Progenitor cell of endocrine pancreas (in vitro differentiated cells): Measurements from ENCODE around the gene NDST4. TPM values are rescaled to one million over a fixed set of nuclear protein-coding genes. Genes with fewer than 3 reads are reported as not detected.

Source experiments
- DNase-seq: peaks from one replicate; pipeline ENCODE4 v3.0.0; 2021; ENCODE audit warnings: low spot score; ENCODE audit not compliant: unreplicated experiment
- H3K27ac Mint-ChIP-seq: 2 replicates; pipeline ENCODE4 v1.8.0; 2021; ENCODE audit warnings: mild to moderate bottlenecking, moderate library complexity, mixed read lengths
- H3K27me3 Mint-ChIP-seq: 2 replicates; pipeline ENCODE4 v1.8.0; 2021; ENCODE audit warnings: mixed read lengths
- H3K36me3 Mint-ChIP-seq: 2 replicates; pipeline ENCODE4 v1.8.0; 2022; ENCODE audit warnings: mixed read lengths; ENCODE audit not compliant: insufficient read depth
- H3K4me1 Mint-ChIP-seq: 2 replicates; pipeline ENCODE4 v1.8.0; 2021; ENCODE audit warnings: low read depth, mixed read lengths
- H3K4me3 Mint-ChIP-seq: 2 replicates; pipeline ENCODE4 v1.8.0; 2021; ENCODE audit warnings: low read depth, mild to moderate bottlenecking, moderate library complexity, mixed read lengths
- H3K9me3 Mint-ChIP-seq: 2 replicates; pipeline ENCODE4 v1.8.0; 2021; ENCODE audit warnings: low read depth, mixed read lengths
- CTCF ChIP-seq: fragments of 200-600 bp; sonication (generic); IDR thresholded peaks from one replicate; pipeline ENCODE4 v1.5.0; 2021; ENCODE audit warnings: antibody characterized with exemption, mild to moderate bottlenecking; ENCODE audit not compliant: unreplicated experiment
- total RNA-seq: library from RNA; stranded (reverse); gene quantifications from 2 replicates; pipeline ENCODE4 v1.2.1, GENCODE V29; 2021

The NDST4 gene
- total RNA-seq, 1 donor from 2014 or later, result 0.14 TPM

GRCh38 chr4:114813961-114814360 lies 299.5 kb downstream of the NDST4 start:
- no peaks in the 10 kb centered on the region for H3K4me1 Mint-ChIP-seq
- no peaks in the 10 kb centered on the region for H3K27me3 Mint-ChIP-seq
- TF ChIP-seq CTCF, result no peak
- H3K27ac Mint-ChIP-seq, result no peak overlapping the region
- DNase-seq, result no peak
- no peaks in the 10 kb centered on the region for H3K9me3 Mint-ChIP-seq
- no peaks in the 10 kb centered on the region for H3K36me3 Mint-ChIP-seq
- no peak overlapping the region for H3K4me3 Mint-ChIP-seq

- H3K9me3 Mint-ChIP-seq, result no peaks in the 10 kb centered on the region
- no peaks in the 10 kb centered on the region for H3K4me1 Mint-ChIP-seq
- DNase-seq, result no peak
- no peak for TF ChIP-seq CTCF
- no peaks in the 10 kb centered on the region for H3K27me3 Mint-ChIP-seq
- no peak overlapping the region for H3K27ac Mint-ChIP-seq
- H3K4me3 Mint-ChIP-seq, result no peak overlapping the region
- no peaks in the 10 kb centered on the region for H3K36me3 Mint-ChIP-seq
Observed at GRCh38 chr4:114811564-114812301, 301.7 kb downstream of the NDST4 start.

GRCh38 chr4:114807759-114808404 lies 305.5 kb downstream of the NDST4 start:
- peak; percentile 11 for DNase-seq
- H3K27ac Mint-ChIP-seq, result no peak overlapping the region
- peak; percentile 72 for TF ChIP-seq CTCF
- H3K9me3 Mint-ChIP-seq, result no peaks in the 10 kb centered on the region
- no peaks in the 10 kb centered on the region for H3K27me3 Mint-ChIP-seq
- no peak overlapping the region for H3K4me3 Mint-ChIP-seq
- H3K36me3 Mint-ChIP-seq, result no peaks in the 10 kb centered on the region
- no peaks in the 10 kb centered on the region for H3K4me1 Mint-ChIP-seq

GRCh38 chr4:114807357-114807756 lies 306.1 kb downstream of the NDST4 start:
- H3K36me3 Mint-ChIP-seq, result no peaks in the 10 kb centered on the region

GRCh38 chr4:114791976-114792375 lies 321.4 kb downstream of the NDST4 start:
- DNase-seq, result no peak
- H3K27ac Mint-ChIP-seq, result no peak overlapping the region
- TF ChIP-seq CTCF, result no peak
- H3K4me3 Mint-ChIP-seq, result no peak overlapping the region
- H3K27me3 Mint-ChIP-seq, result no peaks in the 10 kb centered on the region
- H3K36me3 Mint-ChIP-seq, result no peaks in the 10 kb centered on the region
- H3K9me3 Mint-ChIP-seq, result peaks cover 4% of the 10 kb centered on the region
- no peaks in the 10 kb centered on the region for H3K4me1 Mint-ChIP-seq

More at GRCh38 chr4:114807357-114807756, 306.1 kb downstream of the NDST4 start:
- no peak overlapping the region for H3K27ac Mint-ChIP-seq
- no peak for TF ChIP-seq CTCF
- no peaks in the 10 kb centered on the region for H3K9me3 Mint-ChIP-seq
- no peaks in the 10 kb centered on the region for H3K27me3 Mint-ChIP-seq
- no peaks in the 10 kb centered on the region for H3K4me1 Mint-ChIP-seq
- no peak overlapping the region for H3K4me3 Mint-ChIP-seq
- DNase-seq, result no peak
